ENCODE measurements around the gene FAM221B. TPM values are rescaled to one million over a fixed set of nuclear protein-coding genes. Genes with fewer than 3 reads are reported as not detected.

FAM221B gene
- polyA plus RNA-seq, 3 donors = 0.03 TPM; not detected in 2

- H3K27ac ChIP-seq (ENCODE audit: low read depth, low read length) = no peak overlapping the region
- 83 to 85% (median 83%) methylated on average over 4 of the region's 4 CpGs for WGBS, 3 donors
Measured at GRCh38 chr9:35831040-35831439, 2.5 kb upstream of the FAM221B start.

- no peak overlapping the region for H3K27ac ChIP-seq (ENCODE audit: low read depth, low read length)
- WGBS, 3 donors = 27 to 67% (median 51%) methylated on average over 2 of the region's 2 CpGs
Measured at GRCh38 chr9:35829764-35830096, 1.2 kb upstream of the FAM221B start.

GRCh38 chr9:35829084-35829763 lies 692 bp upstream of the FAM221B start, which contains the start of gene TMEM8B:
Gene TMEM8B, plus strand, starts transcription at chr9:35829228. Its CDS starts 220 bp downstream, at chr9:35829448.
- 0 to 2% (median 1%) methylated on average over 20 to 53 of the region's 53 CpGs for WGBS, 3 donors
- H3K27ac ChIP-seq (ENCODE audit: low read depth, low read length) = no peak within 1 kb of the TSS

- H3K27ac ChIP-seq (ENCODE audit: low read depth, low read length) = no peak overlapping the region
- WGBS, 3 donors = 86 to 88% (median 87%) methylated on average over 3 of the region's 3 CpGs
Measured at GRCh38 chr9:35827486-35827885, 1.0 kb downstream of the FAM221B start.

GRCh38 chr9:35826071-35826701 lies 2.3 kb downstream of the FAM221B start:
- 22 to 37% (median 26%) methylated on average over 4 of the region's 4 CpGs for whole genome bisulfite sequencing, 3 donors
- no peak overlapping the region for H3K27ac ChIP-seq (ENCODE audit: low read depth, low read length)

- no peak overlapping the region for H3K27ac ChIP-seq (ENCODE audit: low read depth, low read length)
Measured at GRCh38 chr9:35822926-35823325, 5.6 kb downstream of the FAM221B start.

- no peak overlapping the region for H3K27ac ChIP-seq (ENCODE audit: low read depth, low read length)
Measured at GRCh38 chr9:35820076-35820475, 8.5 kb downstream of the FAM221B start.

GRCh38 chr9:35818341-35818740 lies 10.2 kb downstream of the FAM221B start:
- 80 to 92% (median 86%) methylated on average over 3 of the region's 3 CpGs for WGBS, 3 donors
- H3K27ac ChIP-seq (ENCODE audit: low read depth, low read length) = no peak overlapping the region

- WGBS, 3 donors = 68 to 90% (median 86%) methylated on average over 1 of the region's 1 CpG
- no peak overlapping the region for H3K27ac ChIP-seq (ENCODE audit: low read depth, low read length)
Measured at GRCh38 chr9:35816708-35817107, 11.8 kb downstream of the FAM221B start.

- 0 to 1% (median 0%) methylated on average over 32 to 52 of the region's 52 CpGs for WGBS, 3 donors
- no peak within 1 kb of the TSS for H3K27ac ChIP-seq (ENCODE audit: low read depth, low read length)
Measured at GRCh38 chr9:35814841-35815543, 13.5 kb downstream of the FAM221B start, which contains the start of gene HINT2. Gene HINT2, minus strand, starts transcription at chr9:35815042. Its CDS starts 63 bp downstream, at chr9:35814979.

- WGBS, 3 donors = 5 to 8% (median 8%) methylated on average over 29 of the region's 29 CpGs
Measured at GRCh38 chr9:35814106-35814840, 14.3 kb downstream of the FAM221B start.

GRCh38 chr9:35813434-35814105 lies 15.0 kb downstream of the FAM221B start:
- no peak overlapping the region for H3K27ac ChIP-seq (ENCODE audit: low read depth, low read length)
- WGBS, 3 donors = 54 to 80% (median 79%) methylated on average over 10 of the region's 10 CpGs

More at GRCh38 chr9:35814106-35814840, 14.3 kb downstream of the FAM221B start:
- no peak overlapping the region for H3K27ac ChIP-seq (ENCODE audit: low read depth, low read length)

GRCh38 chr9:35812025-35812602 lies 16.4 kb downstream of the FAM221B start, which contains the start of gene SPAG8:
Gene SPAG8, minus strand, starts transcription at chr9:35812262. Its CDS starts 115 bp downstream, at chr9:35812147.
- H3K27ac ChIP-seq (ENCODE audit: low read depth, low read length) = no peak within 1 kb of the TSS
- 1 to 2% (median 2%) methylated on average over 28 of the region's 28 CpGs for WGBS, 3 donors

GRCh38 chr9:35811381-35812024 lies 17.0 kb downstream of the FAM221B start:
- 8 to 13% (median 9%) methylated on average over 12 of the region's 12 CpGs for WGBS, 3 donors
- no peak overlapping the region for H3K27ac ChIP-seq (ENCODE audit: low read depth, low read length)

GRCh38 chr9:35810122-35810521 lies 18.4 kb downstream of the FAM221B start:
- no peak overlapping the region for H3K27ac ChIP-seq (ENCODE audit: low read depth, low read length)
- 91 to 92% (median 92%) methylated on average over 7 of the region's 7 CpGs for WGBS, 3 donors

GRCh38 chr9:35808433-35808832 lies 20.1 kb downstream of the FAM221B start:
- whole genome bisulfite sequencing, 3 donors = 92 to 93% (median 92%) methylated on average over 9 of the region's 9 CpGs

GRCh38 chr9:35806101-35806500 lies 22.4 kb downstream of the FAM221B start:
- WGBS, 3 donors = 97 to 98% (median 98%) methylated on average over 8 of the region's 8 CpGs

More at GRCh38 chr9:35808433-35808832, 20.1 kb downstream of the FAM221B start:
- H3K27ac ChIP-seq (ENCODE audit: low read depth, low read length) = no peak overlapping the region

More at GRCh38 chr9:35806101-35806500, 22.4 kb downstream of the FAM221B start:
- no peak overlapping the region for H3K27ac ChIP-seq (ENCODE audit: low read depth, low read length)
